Amniotic epithelial cell (primary cell): ENCODE results near the gene CLEC1A.
A peak's percentile ranks its signal among the peaks of the same experiment; 100 is the strongest.
"Not testable (repeated sequence)": the region's sequence is repeated elsewhere in the genome, so short reads cannot be mapped to it uniquely, and the experiment has no call there.

ENCODE experiments used
- DNase-seq: peaks from one replicate; pipeline ENCODE4 v3.0.0-alpha.2; 2010; ENCODE audit warnings: low read depth

CLEC1A gene

GRCh38 chr12:10048526-10048925, 50.3 kb downstream of the CLEC1A start:
- no peak for DNase-seq

DNA sequence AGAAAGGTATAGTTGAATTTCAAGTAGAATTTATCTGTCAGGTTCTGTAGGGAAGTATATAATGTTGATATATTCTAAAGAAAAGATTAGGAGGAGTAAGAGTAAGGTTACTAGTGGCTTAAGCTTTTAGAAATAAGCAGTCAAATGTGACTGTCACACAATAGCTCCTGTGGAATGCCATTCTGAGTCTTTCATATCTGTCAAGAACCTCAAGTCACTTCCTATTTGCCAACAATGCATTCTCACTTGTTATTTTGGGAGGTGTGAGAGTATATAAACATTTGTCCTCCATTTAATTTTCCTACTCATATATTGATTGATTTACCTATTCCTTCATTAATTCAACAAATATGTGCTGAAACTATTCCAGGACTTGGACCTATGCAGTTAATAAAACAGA, 56.6 kb downstream of the CLEC1A start:
- no peak for DNase-seq

DNA sequence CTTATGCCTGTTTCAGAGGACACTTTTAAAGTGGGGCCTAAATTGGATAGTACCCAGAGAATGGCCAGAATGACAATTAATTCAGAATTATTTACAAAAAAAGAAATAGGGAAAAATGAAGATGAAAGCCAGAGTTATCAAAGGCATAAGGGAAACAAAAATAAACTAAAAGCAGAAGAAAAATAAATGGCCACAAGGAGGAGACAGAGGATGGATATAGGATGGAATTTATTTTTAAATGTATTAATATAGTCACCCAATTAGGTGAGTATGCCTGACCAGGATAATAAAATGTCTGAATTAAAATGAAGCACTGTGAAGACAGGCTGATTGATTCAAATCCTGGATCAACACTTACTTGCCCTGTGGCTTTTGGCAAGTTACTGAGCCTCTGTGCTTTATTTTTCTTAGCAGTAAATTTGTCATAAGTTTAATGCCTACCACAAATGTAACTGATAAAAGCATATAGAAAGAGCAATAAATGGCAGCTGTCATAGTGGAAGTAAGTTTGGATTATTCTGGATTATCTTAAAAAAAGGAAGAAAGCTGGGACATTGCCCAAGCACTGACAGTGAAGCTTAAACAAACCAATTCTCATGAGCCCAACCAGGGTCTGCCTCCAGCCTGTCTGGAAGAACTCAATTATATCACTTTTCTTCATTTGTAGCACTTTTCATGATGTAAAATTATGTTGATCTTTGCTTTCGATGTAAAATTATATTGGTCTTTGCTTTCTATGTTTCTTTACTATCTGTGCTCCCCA, 64.8 kb downstream of the CLEC1A start:
- DNase-seq = peak; percentile 21

DNA sequence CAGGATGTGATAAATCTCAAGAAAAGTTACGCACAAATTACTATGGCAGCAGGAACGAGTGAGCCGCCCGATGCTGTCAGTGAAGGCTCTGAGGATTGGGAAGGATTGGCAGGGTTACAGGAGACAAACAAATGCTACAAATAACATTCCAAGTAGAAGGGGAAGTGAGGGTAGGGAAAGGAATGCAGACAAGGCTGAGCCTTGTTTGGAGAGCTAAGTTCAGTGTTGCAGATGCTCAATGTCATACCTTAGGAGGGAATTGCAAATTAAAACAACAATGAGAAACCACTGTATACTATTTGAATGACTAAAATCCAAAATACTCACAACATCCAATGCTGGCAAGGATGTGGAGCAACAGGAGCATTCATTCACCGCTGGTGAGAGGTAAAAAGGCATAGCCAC, 67.0 kb downstream of the CLEC1A start:
- DNase-seq = peak; percentile 87

DNA sequence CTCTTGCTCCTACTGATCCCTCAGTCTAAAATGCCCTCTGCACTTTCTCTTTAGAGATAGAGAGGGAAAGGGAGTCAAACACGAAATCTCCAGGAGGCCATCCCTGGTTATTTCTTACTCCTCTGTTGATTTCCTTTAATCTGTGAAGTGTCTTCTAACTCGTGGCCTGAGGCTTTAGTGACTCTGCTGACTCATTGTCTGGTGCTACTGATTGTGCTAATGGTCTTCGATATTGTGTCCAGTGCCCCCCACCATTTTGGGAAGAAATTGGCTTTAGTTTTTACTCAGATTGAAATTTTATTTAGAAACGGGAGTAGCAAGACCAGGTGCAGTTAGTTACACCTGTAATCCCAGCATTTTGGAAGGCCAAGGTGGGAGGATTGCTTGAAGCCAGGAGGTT, 67.5 kb downstream of the CLEC1A start:
- no peak for DNase-seq

- no peak for DNase-seq
Measured at GRCh38 chr12:10030446-10030845, 68.3 kb downstream of the CLEC1A start, which contains the start of gene CLEC9A. Gene CLEC9A, plus strand, starts transcription at chr12:10030682. Its CDS starts 22,006 bp downstream, at chr12:10052688.

DNA sequence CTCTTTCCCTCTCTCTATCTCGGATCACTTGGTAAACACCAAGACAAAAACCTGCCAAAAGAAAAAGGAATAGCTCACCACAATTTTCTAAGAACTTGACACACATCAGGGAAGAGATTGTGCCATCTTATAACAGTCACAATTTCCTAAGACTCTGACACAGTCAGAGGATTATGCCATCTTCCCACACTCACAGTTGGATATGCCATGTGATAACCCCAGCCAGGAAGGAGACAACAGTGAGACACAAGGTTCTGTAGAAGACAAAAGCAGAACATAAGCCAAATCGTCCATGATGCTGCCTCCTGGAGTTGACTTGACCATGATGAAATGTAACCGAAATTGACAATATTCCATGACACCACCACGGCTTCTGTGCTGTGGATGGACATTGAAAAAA, 71.1 kb downstream of the CLEC1A start:
- DNase-seq = peak; percentile 83

- DNase-seq = no peak
Measured at GRCh38 chr12:10027311-10027710, 71.5 kb downstream of the CLEC1A start.

DNA sequence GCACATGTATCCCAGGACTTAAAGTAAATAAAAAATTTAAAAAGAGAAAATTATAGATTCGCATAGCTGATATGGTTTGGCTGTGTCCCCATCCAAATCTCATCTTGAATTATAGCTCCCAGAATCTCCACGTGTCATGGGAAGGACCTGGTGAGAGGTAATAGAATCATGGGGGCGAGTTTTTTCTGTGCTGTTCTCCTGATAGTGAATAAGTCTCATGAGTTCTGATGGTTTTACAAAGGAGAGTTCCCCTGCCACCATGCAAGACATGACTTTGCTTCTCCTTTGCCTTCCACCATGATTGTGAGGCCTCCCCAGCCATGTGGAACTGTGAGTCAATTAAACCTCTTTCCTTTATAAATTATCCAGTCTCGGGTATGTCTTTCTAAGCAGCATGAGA, 72.1 kb downstream of the CLEC1A start:
- not testable (repeated sequence) for DNase-seq

DNA sequence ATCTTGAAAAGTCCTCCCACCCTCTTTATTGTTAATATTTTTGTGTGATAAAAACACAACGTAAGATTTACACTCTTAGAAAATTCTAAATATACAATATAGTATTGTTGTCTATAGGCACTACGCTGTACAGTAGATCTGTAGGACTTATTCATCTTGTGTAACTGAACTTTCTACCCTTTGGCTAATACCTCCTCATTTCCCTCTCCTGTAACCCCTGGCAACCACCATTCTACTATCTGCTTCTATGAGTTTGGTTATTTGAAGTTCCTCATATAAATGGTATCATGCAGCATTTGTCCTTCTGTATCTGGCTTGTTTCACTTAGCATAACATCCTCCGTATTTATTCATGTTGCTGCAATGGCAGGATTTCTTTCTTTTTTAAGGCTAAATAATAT, 73.5 kb downstream of the CLEC1A start:
- no peak for DNase-seq

GRCh38 chr12:10021342-10021741, 77.4 kb downstream of the CLEC1A start:
- DNase-seq = no peak
